ENCODE data around the gene SNRPB2. TPM values are rescaled to one million over a fixed set of nuclear protein-coding genes. Genes with fewer than 3 reads are reported as not detected.

The SNRPB2 gene
- polyA plus RNA-seq, 1 donor from 2014 or later, result 302 TPM

- H3K4me3 ChIP-seq (ENCODE audit: low read length), result no peak overlapping the region
- no peak overlapping the region for H3K27ac ChIP-seq (ENCODE audit: low read length)
- H2AFZ ChIP-seq (ENCODE audit: low read depth, low read length), result no peak overlapping the region
- no peak for TF ChIP-seq RAD21 (conservative IDR thresholded peaks at IDR 0.05)
- no peaks in the 10 kb centered on the region for H3K27me3 ChIP-seq (ENCODE audit: insufficient read depth, low read depth, low read length)
- no peak overlapping the region for H3K4me2 ChIP-seq (ENCODE audit: low read length)
- H4K20me1 ChIP-seq (ENCODE audit: insufficient read depth), result no peaks in the 10 kb centered on the region
- no peaks in the 10 kb centered on the region for H3K9me3 ChIP-seq (ENCODE audit: low read length)
- no peaks in the 10 kb centered on the region for H3K9me2 ChIP-seq (ENCODE audit: insufficient read depth, low read length)
- H3F3A ChIP-seq (ENCODE audit: insufficient read depth, low read length, poor library complexity, severe bottlenecking), result no peaks in the 10 kb centered on the region
- H3K79me2 ChIP-seq (replicated peaks; ENCODE audit: insufficient read depth, low read length), result no peaks in the 10 kb centered on the region
- H3K36me3 ChIP-seq (ENCODE audit: insufficient read depth, low read length), result no peaks in the 10 kb centered on the region
- no peak overlapping the region for H3K9ac ChIP-seq (ENCODE audit: low read length)
Observed at GRCh38 chr20:16778159-16778558, 48.3 kb downstream of the SNRPB2 start.

- Histone ChIP-seq H2AFZ (ENCODE audit: low read depth, low read length) (no peak overlapping the region), H3K4me2 (ENCODE audit: low read length) (no peak overlapping the region), H3K79me2 (replicated peaks; ENCODE audit: insufficient read depth, low read length) (no peaks in the 10 kb centered on the region), H3K4me3 (ENCODE audit: low read length) (no peak overlapping the region), H3K9me2 (ENCODE audit: insufficient read depth, low read length) (no peaks in the 10 kb centered on the region), H3K9me3 (ENCODE audit: low read length) (no peaks in the 10 kb centered on the region), H3F3A (ENCODE audit: insufficient read depth, low read length, poor library complexity, severe bottlenecking) (no peaks in the 10 kb centered on the region), H3K27ac (ENCODE audit: low read length) (no peak overlapping the region), H4K20me1 (ENCODE audit: insufficient read depth) (no peaks in the 10 kb centered on the region), H3K36me3 (ENCODE audit: insufficient read depth, low read length) (no peaks in the 10 kb centered on the region), H3K9ac (ENCODE audit: low read length) (no peak overlapping the region), H3K27me3 (ENCODE audit: insufficient read depth, low read depth, low read length) (no peaks in the 10 kb centered on the region)
- TF ChIP-seq RAD21 (conservative IDR thresholded peaks at IDR 0.05) (no peak), MXI1 (conservative IDR thresholded peaks at IDR 0.05; ENCODE audit: poor library complexity, severe bottlenecking) (no peak), TAF1 (IDR thresholded peaks at IDR 0.05; ENCODE audit: low read depth) (no peak), EZH2 (IDR thresholded peaks at IDR 0.05; ENCODE audit: borderline replicate concordance, insufficient read depth, low read length, poor library complexity, severe bottlenecking) (no peak), SMC3 (conservative IDR thresholded peaks at IDR 0.05; ENCODE audit: poor library complexity) (no peak), POLR2AphosphoS5 (IDR thresholded peaks at IDR 0.05) (no peak), EP300 (conservative IDR thresholded peaks at IDR 0.05; ENCODE audit: poor library complexity, severe bottlenecking) (no peak), CTCF (IDR thresholded peaks at IDR 0.05; ENCODE audit: poor library complexity, severe bottlenecking) (no peak)
- TF ChIP-seq, protein P1, sequence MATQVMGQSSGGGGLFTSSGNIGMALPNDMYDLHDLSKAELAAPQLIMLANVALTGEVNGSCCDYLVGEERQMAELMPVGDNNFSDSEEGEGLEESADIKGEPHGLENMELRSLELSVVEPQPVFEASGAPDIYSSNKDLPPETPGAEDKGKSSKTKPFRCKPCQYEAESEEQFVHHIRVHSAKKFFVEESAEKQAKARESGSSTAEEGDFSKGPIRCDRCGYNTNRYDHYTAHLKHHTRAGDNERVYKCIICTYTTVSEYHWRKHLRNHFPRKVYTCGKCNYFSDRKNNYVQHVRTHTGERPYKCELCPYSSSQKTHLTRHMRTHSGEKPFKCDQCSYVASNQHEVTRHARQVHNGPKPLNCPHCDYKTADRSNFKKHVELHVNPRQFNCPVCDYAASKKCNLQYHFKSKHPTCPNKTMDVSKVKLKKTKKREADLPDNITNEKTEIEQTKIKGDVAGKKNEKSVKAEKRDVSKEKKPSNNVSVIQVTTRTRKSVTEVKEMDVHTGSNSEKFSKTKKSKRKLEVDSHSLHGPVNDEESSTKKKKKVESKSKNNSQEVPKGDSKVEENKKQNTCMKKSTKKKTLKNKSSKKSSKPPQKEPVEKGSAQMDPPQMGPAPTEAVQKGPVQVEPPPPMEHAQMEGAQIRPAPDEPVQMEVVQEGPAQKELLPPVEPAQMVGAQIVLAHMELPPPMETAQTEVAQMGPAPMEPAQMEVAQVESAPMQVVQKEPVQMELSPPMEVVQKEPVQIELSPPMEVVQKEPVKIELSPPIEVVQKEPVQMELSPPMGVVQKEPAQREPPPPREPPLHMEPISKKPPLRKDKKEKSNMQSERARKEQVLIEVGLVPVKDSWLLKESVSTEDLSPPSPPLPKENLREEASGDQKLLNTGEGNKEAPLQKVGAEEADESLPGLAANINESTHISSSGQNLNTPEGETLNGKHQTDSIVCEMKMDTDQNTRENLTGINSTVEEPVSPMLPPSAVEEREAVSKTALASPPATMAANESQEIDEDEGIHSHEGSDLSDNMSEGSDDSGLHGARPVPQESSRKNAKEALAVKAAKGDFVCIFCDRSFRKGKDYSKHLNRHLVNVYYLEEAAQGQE (IDR thresholded peaks at IDR 0.05; ENCODE audit: borderline replicate concordance), result no peak
Observed at GRCh38 chr20:16781496-16781895, 51.7 kb downstream of the SNRPB2 start.

GRCh38 chr20:16785226-16785625 is 55.4 kb downstream of the SNRPB2 start:
- H2AFZ ChIP-seq (ENCODE audit: low read depth, low read length), result no peak overlapping the region
- no peaks in the 10 kb centered on the region for H3K79me2 ChIP-seq (replicated peaks; ENCODE audit: insufficient read depth, low read length)
- TF ChIP-seq POLR2AphosphoS5 (IDR thresholded peaks at IDR 0.05) (no peak), CTCF (IDR thresholded peaks at IDR 0.05; ENCODE audit: poor library complexity, severe bottlenecking) (no peak), MXI1 (conservative IDR thresholded peaks at IDR 0.05; ENCODE audit: poor library complexity, severe bottlenecking) (no peak), SMC3 (conservative IDR thresholded peaks at IDR 0.05; ENCODE audit: poor library complexity) (no peak), RAD21 (conservative IDR thresholded peaks at IDR 0.05) (no peak), EZH2 (IDR thresholded peaks at IDR 0.05; ENCODE audit: borderline replicate concordance, insufficient read depth, low read length, poor library complexity, severe bottlenecking) (no peak), EP300 (conservative IDR thresholded peaks at IDR 0.05; ENCODE audit: poor library complexity, severe bottlenecking) (no peak)
- TF ChIP-seq, protein P1 (IDR thresholded peaks at IDR 0.05; ENCODE audit: borderline replicate concordance), result no peak
- no peaks in the 10 kb centered on the region for H4K20me1 ChIP-seq (ENCODE audit: insufficient read depth)
- no peak overlapping the region for H3K4me2 ChIP-seq (ENCODE audit: low read length)
- H3K36me3 ChIP-seq (ENCODE audit: insufficient read depth, low read length), result no peaks in the 10 kb centered on the region
- no peaks in the 10 kb centered on the region for H3K9me2 ChIP-seq (ENCODE audit: insufficient read depth, low read length)
- H3K4me3 ChIP-seq (ENCODE audit: low read length), result no peak overlapping the region
- no peaks in the 10 kb centered on the region for H3K27me3 ChIP-seq (ENCODE audit: insufficient read depth, low read depth, low read length)
- H3K27ac ChIP-seq (ENCODE audit: low read length), result no peak overlapping the region
- no peak overlapping the region for H3K9ac ChIP-seq (ENCODE audit: low read length)
- H3F3A ChIP-seq (ENCODE audit: insufficient read depth, low read length, poor library complexity, severe bottlenecking), result no peaks in the 10 kb centered on the region
- no peaks in the 10 kb centered on the region for H3K9me3 ChIP-seq (ENCODE audit: low read length)

Measured in neural cell (in vitro differentiated cells).